H1 (cell line): Measurements from ENCODE around the gene GPC6. TPM values are rescaled to one million over a fixed set of nuclear protein-coding genes. Genes with fewer than 3 reads are reported as not detected.

Source experiments
- CTCF ChIA-PET: fragments of 300-600 bp; sonication (Branson Sonifier 250); formaldehyde crosslinking; loops from one replicate; lab custom pipeline; 2021; ENCODE audit not compliant: partially characterized antibody; lab: Charles Lee
- POLR2A ChIA-PET: fragments of 300-600 bp; sonication (Branson Sonifier 250); formaldehyde crosslinking; loops from one replicate; lab custom pipeline; 2021; ENCODE audit warnings: inconsistent platforms; ENCODE audit not compliant: partially characterized antibody; lab: Charles Lee
- DNase-seq, 2 experiments: peaks; one replicate each; pipeline versions ENCODE4 v3.0.0 to v3.0.0-alpha.2; 2010 to 2022; ENCODE audit warnings: low spot score in 2 of 2, low read depth in 1 of 2, mixed read lengths in 1 of 2
- FAIRE-seq: peaks from 2 replicates; lab custom pipeline; 2011; peaks lifted over from hg19 to GRCh38; lab: Jason Lieb, UNC
- H2AFZ ChIP-seq: 2 replicates; pipeline ENCODE4 v1.8.1; 2012; ENCODE audit warnings: low read length, inconsistent platforms
- H2AK5ac ChIP-seq: 2 replicates; pipeline ENCODE4 v1.6.1; 2013; ENCODE audit warnings: low read depth, low read length
- H2BK120ac ChIP-seq: replicated peaks from 2 replicates; pipeline ENCODE3; 2013; ENCODE audit warnings: low read depth, low read length, inconsistent platforms
- H2BK12ac ChIP-seq: 2 replicates; pipeline ENCODE4 v1.6.1; 2013; ENCODE audit warnings: low read depth, low read length
- H2BK15ac ChIP-seq: 2 replicates; pipeline ENCODE4 v1.6.1; 2013; ENCODE audit warnings: low read length
- H2BK20ac ChIP-seq: 2 replicates; pipeline ENCODE4 v1.6.1; 2013; ENCODE audit warnings: low read length
- H2BK5ac ChIP-seq: 2 replicates; pipeline ENCODE4 v1.6.1; 2013; ENCODE audit warnings: low read depth, low read length
- H3K14ac ChIP-seq: 2 replicates; pipeline ENCODE4 v1.6.1; 2013; ENCODE audit warnings: inconsistent platforms; ENCODE audit not compliant: insufficient read length
- H3K18ac ChIP-seq: 2 replicates; pipeline ENCODE4 v1.6.1; 2013; ENCODE audit warnings: low read length; ENCODE audit errors: extremely low read depth
- H3K23ac ChIP-seq: 2 replicates; pipeline ENCODE4 v1.6.1; 2013; ENCODE audit warnings: inconsistent platforms; ENCODE audit not compliant: insufficient read length
- H3K23me2 ChIP-seq: 2 replicates; pipeline ENCODE4 v1.6.1; 2013; ENCODE audit warnings: low read depth, low read length
- H3K27ac ChIP-seq: 2 replicates; pipeline ENCODE4 v1.6.1; 2011; ENCODE audit warnings: low read depth, low read length, inconsistent platforms
- H3K27me3 ChIP-seq, 4 experiments: replicated peaks in 1 of 4; 1 replicate in 1 of 4; 2 replicates in 3 of 4; pipeline versions ENCODE4 v1.6.1 to v1.8.1; 2011 to 2013; ENCODE audit warnings: low read length in 3 of 4, mild to moderate bottlenecking in 3 of 4, inconsistent platforms in 2 of 4, mixed read lengths in 2 of 4, moderate library complexity in 1 of 4; ENCODE audit not compliant: control insufficient read depth in 3 of 4, insufficient read depth in 3 of 4; ENCODE audit errors: extremely low read depth in 1 of 4
- H3K36me3 ChIP-seq, 4 experiments: 2 replicates each; pipeline versions ENCODE4 v1.6.1 to v1.8.1; 2011 to 2013; ENCODE audit warnings: mild to moderate bottlenecking in 4 of 4, low read length in 3 of 4, moderate library complexity in 2 of 4, control low read depth in 1 of 4, inconsistent platforms in 1 of 4; ENCODE audit not compliant: insufficient read depth in 4 of 4, control insufficient read depth in 2 of 4
- H3K4ac ChIP-seq: replicated peaks from 2 replicates; pipeline ENCODE3; 2013; ENCODE audit warnings: low read length, low read depth, mixed read lengths, inconsistent platforms; ENCODE audit not compliant: insufficient read length
- H3K4me1 ChIP-seq, 4 experiments: replicated peaks in 1 of 4; 1 replicate in 1 of 4; 2 replicates in 3 of 4; pipeline versions ENCODE4 v1.6.1 to v1.8.1; 2011 to 2013; ENCODE audit warnings: low read length in 3 of 4, inconsistent platforms in 2 of 4, mixed read lengths in 1 of 4; ENCODE audit not compliant: insufficient read depth in 4 of 4, control insufficient read depth in 3 of 4
- H3K4me2 ChIP-seq, 2 experiments: 2 replicates each; pipeline versions ENCODE4 v1.6.1 to v1.8.1; 2011 to 2013; ENCODE audit warnings: low read depth in 2 of 2, low read length in 2 of 2, control low read depth in 1 of 2, inconsistent platforms in 1 of 2, mild to moderate bottlenecking in 1 of 2; ENCODE audit not compliant: insufficient read depth in 1 of 2
- H3K4me3 ChIP-seq, 4 experiments: fragments of 200-600, 300-600 bp in 1 of 4; sonication (generic), shearing (Covaris generic), sonication (Bioruptor Twin) in 1 of 4; 2 replicates each; pipeline versions ENCODE4 v1.5.1 to v1.8.1; 2011 to 2016; ENCODE audit warnings: low read length in 4 of 4, low read depth in 3 of 4, control low read depth in 2 of 4, inconsistent platforms in 2 of 4, mild to moderate bottlenecking in 2 of 4, mixed read lengths in 1 of 4, moderate library complexity in 1 of 4; ENCODE audit not compliant: insufficient read depth in 2 of 4; ENCODE audit errors: extremely low read depth in 1 of 4
- H3K56ac ChIP-seq: replicated peaks from 2 replicates; pipeline ENCODE3; 2013; ENCODE audit warnings: low read depth, mild to moderate bottlenecking, mixed read lengths, low read length, inconsistent platforms; ENCODE audit not compliant: insufficient read length
- H3K79me1 ChIP-seq: 2 replicates; pipeline ENCODE4 v1.6.1; 2013; ENCODE audit warnings: low read depth, low read length, control low read depth
- H3K79me2 ChIP-seq, 2 experiments: 2 replicates each; pipeline versions ENCODE4 v1.6.1 to v1.8.1; 2012 to 2013; ENCODE audit warnings: low read length in 2 of 2, mild to moderate bottlenecking in 2 of 2, inconsistent platforms in 1 of 2; ENCODE audit not compliant: insufficient read depth in 2 of 2, control insufficient read depth in 1 of 2
- H3K9ac ChIP-seq, 4 experiments: replicated peaks in 1 of 4; 1 replicate in 1 of 4; 2 replicates in 3 of 4; pipeline versions ENCODE4 v1.6.1 to v1.8.1; 2011 to 2013; ENCODE audit warnings: low read depth in 3 of 4, low read length in 3 of 4, control low read depth in 2 of 4, mild to moderate bottlenecking in 2 of 4, moderate library complexity in 2 of 4, inconsistent platforms in 1 of 4; ENCODE audit errors: extremely low read depth in 1 of 4
- H3K9me3 ChIP-seq, 2 experiments: 2 replicates each; pipeline versions ENCODE4 v1.6.1 to v1.8.1; 2012 to 2013; ENCODE audit warnings: mild to moderate bottlenecking in 2 of 2, moderate library complexity in 2 of 2, control low read depth in 1 of 2, inconsistent platforms in 1 of 2, low read depth in 1 of 2, low read length in 1 of 2, mixed read lengths in 1 of 2; ENCODE audit not compliant: insufficient read depth in 2 of 2
- H4K20me1 ChIP-seq, 2 experiments: replicated peaks in 1 of 2; 2 replicates each; pipeline versions ENCODE3 to v1.8.1; 2011 to 2013; ENCODE audit warnings: inconsistent platforms in 2 of 2, low read length in 2 of 2, mild to moderate bottlenecking in 1 of 2; ENCODE audit not compliant: insufficient read depth in 2 of 2, control insufficient read depth in 1 of 2
- H4K5ac ChIP-seq: 2 replicates; pipeline ENCODE4 v1.6.1; 2013; ENCODE audit warnings: low read length, low read depth, mixed read lengths, inconsistent platforms; ENCODE audit not compliant: insufficient read length
- H4K8ac ChIP-seq: 2 replicates; pipeline ENCODE4 v1.8.0; 2013; ENCODE audit warnings: mild to moderate bottlenecking, moderate library complexity, low read length, inconsistent platforms; ENCODE audit not compliant: insufficient read depth; ENCODE audit errors: extremely low read depth
- H4K91ac ChIP-seq: replicated peaks from 2 replicates; pipeline ENCODE3; 2013; ENCODE audit warnings: low read length, mixed read lengths, inconsistent platforms; ENCODE audit not compliant: insufficient read length
- CREB1 ChIP-seq: IDR thresholded peaks from 2 replicates; pipeline ENCODE4 v1.6.1; 2012; ENCODE audit warnings: inconsistent platforms
- HDAC2 ChIP-seq, 2 experiments: fragments of 300-600 bp in 1 of 2; sonication (generic) in 1 of 2; IDR thresholded peaks; 2 replicates each; pipeline ENCODE4 v1.6.1; 2011 to 2012; ENCODE audit warnings: low read depth in 2 of 2, low read length in 2 of 2, mild to moderate bottlenecking in 2 of 2, moderate library complexity in 2 of 2, borderline replicate concordance in 1 of 2, inconsistent platforms in 1 of 2
- NANOG ChIP-seq: IDR thresholded peaks from 2 replicates; pipeline ENCODE4 v1.6.1; 2011; ENCODE audit warnings: low read length, low read depth, mild to moderate bottlenecking, inconsistent platforms; ENCODE audit not compliant: insufficient read depth, poor library complexity, severe bottlenecking
- POLR2A ChIP-seq, 2 experiments: IDR thresholded peaks; 1 replicate in 1 of 2; 2 replicates in 1 of 2; pipeline ENCODE4 v1.6.1; 2011; ENCODE audit warnings: low read depth in 2 of 2, low read length in 2 of 2, mild to moderate bottlenecking in 2 of 2; ENCODE audit errors: control extremely low read depth in 1 of 2
- WGBS, 2 experiments: shearing (Covaris generic) in 1 of 2; methylation state at CpG; one replicate each; pipeline versions ENCODE4 v1.1.6 to v1.1.7; 2013 to 2015; ENCODE audit warnings: low lambda C conversion rate in 2 of 2, mixed read lengths in 2 of 2, inconsistent platforms in 1 of 2, low coverage in 1 of 2, missing lambda C conversion rate in 1 of 2; ENCODE audit not compliant: insufficient replicate concordance in 2 of 2, insufficient coverage in 1 of 2, insufficient read length in 1 of 2; ENCODE audit errors: extremely low coverage in 1 of 2, missing lambda C conversion rate in 1 of 2; 5-methylcytosine and 5-hydroxymethylcytosine counted together
- polyA plus RNA-seq, 7 experiments: library from polyadenylated mRNA; depleted of rRNA in 3 of 7; stranded (reverse) in 5 of 7; unstranded in 2 of 7; fragments of >200 nt in 5 of 7; fragments of 200-250 nt in 2 of 7; gene quantifications; 1 replicate in 5 of 7; 2 replicates in 1 of 7; 4 replicates in 1 of 7; pipeline versions ENCODE4 v1.2.1 to v1.2.3, GENCODE V29; 2011 to 2013; ENCODE audit warnings: missing spikeins in 2 of 7, mixed read lengths in 2 of 7
- total RNA-seq: library from RNA; stranded (reverse); fragmentation: NEBNext Ultra II Directional; extraction: Animal tissue kit (Norgen Biotek cat#: 25700); gene quantifications from 2 replicates; pipeline ENCODE4 v1.2.1, GENCODE V29; 2021

GPC6 gene
- total and polyA plus RNA-seq, 2 of the 8 experiments (the other 6 are each of a cell fraction or from before 2014, with no cell fraction given): 5.4 to 12.0 TPM

DNA sequence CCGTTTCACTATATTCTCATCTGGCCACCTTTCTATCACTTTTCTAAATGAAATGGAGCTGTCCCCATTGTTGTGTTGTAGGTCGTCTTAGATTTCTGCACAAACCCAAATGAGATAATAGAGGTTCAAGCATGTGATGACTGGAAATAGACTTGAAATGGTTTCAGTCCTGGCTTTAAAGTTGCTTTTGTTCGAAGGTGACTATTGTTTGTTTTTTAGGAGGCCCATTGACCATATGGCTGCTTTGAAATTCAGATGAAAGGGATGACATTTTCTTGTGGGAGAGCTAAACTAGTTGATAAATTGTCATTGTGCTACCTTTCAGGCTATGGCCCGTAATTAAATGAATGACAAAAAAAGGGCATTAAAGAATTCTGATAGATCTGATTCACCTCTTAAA, 583.7 kb downstream of the GPC6 start:
- H3K9me3 ChIP-seq: no peaks in the 10 kb centered on the region
- no peak overlapping the region for H3K56ac ChIP-seq
- H3K27me3 ChIP-seq: no peaks in the 10 kb centered on the region
- no peak overlapping the region for H4K91ac ChIP-seq
- no peak overlapping the region for H3K27ac ChIP-seq
- H2BK12ac ChIP-seq: no peak overlapping the region
- no peak overlapping the region for H4K8ac ChIP-seq
- H3K79me1 ChIP-seq: no peaks in the 10 kb centered on the region
- no peak overlapping the region for H3K4me3 ChIP-seq
- no peak overlapping the region for H2AK5ac ChIP-seq
- 68% methylated on average over 4 of the region's 4 CpGs; no CpG with 5 or more reads in 1 of the 2 experiments for WGBS, 2 experiments
- H2AFZ ChIP-seq: no peak overlapping the region
- H3K4me2 ChIP-seq: no peak overlapping the region
- H3K9ac ChIP-seq: no peak overlapping the region
- no peak overlapping the region for H2BK15ac ChIP-seq
- CTCF ChIA-PET: interaction anchor here (0.6 kb wide), 1 partner anchor 274 kb away, joined by 3 read pairs; no protein-coding TSS in a partner anchor
- H3K14ac ChIP-seq: no peak overlapping the region
- H3K79me2 ChIP-seq: no peaks in the 10 kb centered on the region
- H3K18ac ChIP-seq: no peak overlapping the region
- H2BK120ac ChIP-seq: no peak overlapping the region
- no peak overlapping the region for H2BK20ac ChIP-seq
- no peaks in the 10 kb centered on the region for H4K20me1 ChIP-seq
- TF ChIP-seq POLR2A (IDR thresholded peaks at IDR 0.05; ENCODE audit: control extremely low read depth in 1 of 2, low read depth in 2 of 2, low read length in 2 of 2) (no peak), NANOG (no peak), CREB1 (no peak), HDAC2 (IDR thresholded peaks at IDR 0.05; ENCODE audit: borderline replicate concordance in 1 of 2, low read depth in 2 of 2, low read length in 2 of 2) (no peak)
- H3K23me2 ChIP-seq: no peaks in the 10 kb centered on the region
- no peaks in the 10 kb centered on the region for H3K36me3 ChIP-seq
- POLR2A ChIA-PET: no interaction called here
- DNase-seq (no peak), FAIRE-seq (no peak)
- H4K5ac ChIP-seq: no peak overlapping the region
- no peak overlapping the region for H3K23ac ChIP-seq
- H3K4me1 ChIP-seq: peaks cover 0 to 8% (median 0%) of the 10 kb centered on the region in 4 experiments; a peak in 4 of 7 replicates
- no peak overlapping the region for H3K4ac ChIP-seq
- no peak overlapping the region for H2BK5ac ChIP-seq
